Muscle of arm (tissue), 12 donors: ENCODE measurements around the gene SLC25A26. TPM values are rescaled to one million over a fixed set of nuclear protein-coding genes. Genes with fewer than 3 reads are reported as not detected.

Source experiments
- DNase-seq: peaks from one replicate; pipeline ENCODE4 v3.0.0-alpha.2; 2013
- polyA plus RNA-seq, 12 donors: library from polyadenylated mRNA; unstranded; fragments of 120-200 nt; gene quantifications; one replicate each; pipeline ENCODE4 v1.2.1, GENCODE V29; 2013; ENCODE audit not compliant: insufficient read length in 12 of 12

Gene SLC25A26
- polyA plus RNA-seq, 12 donors: 14.9 to 32.9 (median 26.9) TPM; not detected in 1

DNA sequence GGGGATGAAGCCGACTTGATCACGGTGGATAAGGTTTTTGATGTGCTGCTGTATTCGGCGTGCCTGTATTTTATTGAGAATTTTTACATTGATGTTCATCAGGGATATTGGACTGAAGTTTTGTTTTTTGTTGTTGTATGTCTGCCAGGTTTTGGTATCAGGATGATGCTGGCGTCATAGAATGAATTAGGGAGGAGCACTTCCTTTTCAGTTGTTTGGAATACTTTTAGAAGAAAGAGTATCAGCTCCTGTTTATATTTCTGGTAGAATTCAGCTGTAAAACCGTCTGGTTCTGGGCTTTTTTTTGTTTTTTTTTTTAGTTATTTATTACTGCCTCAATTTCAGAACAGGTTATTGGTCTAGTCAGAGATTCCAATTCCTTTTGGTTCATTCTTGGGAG, 93.7 kb downstream of the SLC25A26 start:
- DNase-seq: no peak

GRCh38 chr3:66317750-66318376, 97.1 kb downstream of the SLC25A26 start:
- DNase-seq: no peak

- DNase-seq: no peak
Observed at GRCh38 chr3:66320390-66320789, 99.6 kb downstream of the SLC25A26 start.

- no peak for DNase-seq
Observed at GRCh38 chr3:66322436-66322835, 101.6 kb downstream of the SLC25A26 start.

DNA sequence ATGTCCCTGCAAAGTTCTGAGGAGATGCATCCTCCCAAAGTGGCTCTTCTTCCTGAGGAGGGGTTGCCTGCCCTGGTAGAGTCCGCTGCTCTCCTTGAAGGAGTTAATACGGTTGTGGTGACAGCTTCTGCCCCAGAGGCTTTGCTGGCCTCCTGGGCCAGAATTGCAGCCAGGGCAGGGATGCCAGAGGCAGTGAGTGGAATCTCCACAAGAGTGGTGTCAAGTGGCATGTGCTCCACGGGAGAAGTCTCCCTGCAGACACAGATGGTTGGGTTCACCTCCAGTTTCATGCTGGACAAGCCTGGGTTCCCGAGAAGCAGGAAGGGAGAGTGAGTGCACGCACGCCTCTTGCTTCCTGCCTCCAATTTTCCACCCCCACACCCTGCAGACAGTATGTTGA, 105.5 kb downstream of the SLC25A26 start:
- DNase-seq: no peak

GRCh38 chr3:66335671-66336070, 114.9 kb downstream of the SLC25A26 start:
- no peak for DNase-seq

DNA sequence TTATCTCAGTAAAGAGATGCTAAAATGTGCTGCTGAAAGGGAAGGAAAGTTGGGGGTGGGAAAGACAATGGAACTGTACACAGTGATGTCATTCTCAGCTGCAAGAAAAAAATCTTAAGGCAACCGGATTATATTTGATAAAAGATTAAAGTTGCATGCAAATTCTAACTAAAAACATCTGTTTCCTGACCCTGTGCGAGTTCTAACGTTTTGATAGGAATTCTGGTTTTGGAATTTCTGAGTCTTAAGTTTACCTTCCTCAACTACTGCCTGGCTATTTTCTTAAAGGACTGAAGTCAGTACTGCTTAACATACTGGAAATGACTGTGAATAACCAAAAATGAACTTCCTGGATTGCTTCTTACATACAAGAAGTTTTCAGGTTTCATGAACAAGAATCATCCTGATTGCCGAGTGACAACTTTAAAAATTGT, 115.5 kb downstream of the SLC25A26 start:
- peak; percentile 37 for DNase-seq

DNA sequence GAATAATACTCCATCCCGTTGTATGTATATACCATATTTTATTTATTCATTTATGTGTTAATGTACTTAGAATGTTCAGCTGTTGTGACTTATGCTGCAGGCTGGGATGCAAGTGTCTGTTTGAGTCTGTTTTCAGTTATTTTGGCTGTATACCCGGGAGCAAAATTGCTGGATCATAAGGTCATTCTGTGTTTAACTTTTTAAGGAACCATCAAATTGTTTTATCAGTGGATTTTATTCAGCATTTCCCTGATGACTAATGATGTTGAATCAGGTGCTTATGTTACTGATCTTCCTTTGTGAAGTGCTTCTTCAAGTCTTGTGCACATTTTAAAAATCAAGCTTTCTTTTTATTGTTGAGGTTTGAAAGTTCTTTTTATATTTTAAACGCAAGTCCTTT, 118.1 kb downstream of the SLC25A26 start:
- no peak for DNase-seq

DNA sequence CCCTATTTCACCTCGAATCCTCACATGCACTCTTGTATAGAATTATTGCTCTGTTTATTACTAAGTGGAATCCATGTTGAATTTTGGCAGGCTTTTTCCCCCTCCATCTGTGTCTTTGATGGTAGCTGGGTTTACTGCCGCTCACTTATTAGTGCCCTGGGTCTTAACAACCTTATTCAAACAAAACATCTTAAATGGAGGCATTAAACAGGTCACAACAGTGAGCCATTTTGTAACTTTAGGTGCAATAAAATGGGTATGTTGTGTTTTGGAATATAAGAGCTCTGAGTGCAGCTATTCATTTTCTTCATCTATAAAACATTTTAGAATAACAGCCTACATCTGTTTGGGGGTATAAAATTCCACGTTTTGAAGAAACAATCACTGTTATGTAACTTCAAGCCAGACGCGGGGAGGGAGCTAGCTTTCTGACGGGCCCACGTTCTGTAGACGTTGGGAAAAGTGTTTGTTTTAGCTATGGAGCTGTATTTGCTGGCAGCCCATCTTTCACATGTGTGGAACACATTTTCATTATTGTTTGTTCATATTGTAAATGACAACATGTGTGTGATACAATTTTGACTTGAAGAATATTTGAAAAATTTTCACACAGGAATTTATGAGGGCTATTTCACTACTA, 122.0 kb downstream of the SLC25A26 start:
- DNase-seq: peak; percentile 62

DNA sequence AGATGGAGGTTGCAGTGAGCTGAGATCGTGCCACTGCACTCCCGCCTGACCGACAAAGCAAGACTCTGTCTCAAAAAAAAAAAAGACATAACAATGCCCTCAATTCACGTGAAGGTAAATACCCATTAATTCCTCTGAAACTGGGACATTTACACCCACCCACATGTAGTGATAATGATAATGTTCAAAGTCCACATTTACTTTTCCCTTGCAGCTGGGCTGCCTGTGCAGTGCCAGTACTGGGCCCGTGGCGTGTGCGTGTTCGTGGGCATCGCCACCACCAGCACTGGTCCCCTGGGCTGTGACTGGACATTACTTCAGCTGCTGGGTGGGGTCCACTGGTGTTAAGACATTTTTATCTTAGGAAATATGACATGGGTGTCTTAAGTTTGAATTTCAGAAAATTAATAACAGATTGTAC, 123.6 kb downstream of the SLC25A26 start:
- DNase-seq: no peak

GRCh38 chr3:66344848-66345578, 124.2 kb downstream of the SLC25A26 start:
- no peak for DNase-seq

DNA sequence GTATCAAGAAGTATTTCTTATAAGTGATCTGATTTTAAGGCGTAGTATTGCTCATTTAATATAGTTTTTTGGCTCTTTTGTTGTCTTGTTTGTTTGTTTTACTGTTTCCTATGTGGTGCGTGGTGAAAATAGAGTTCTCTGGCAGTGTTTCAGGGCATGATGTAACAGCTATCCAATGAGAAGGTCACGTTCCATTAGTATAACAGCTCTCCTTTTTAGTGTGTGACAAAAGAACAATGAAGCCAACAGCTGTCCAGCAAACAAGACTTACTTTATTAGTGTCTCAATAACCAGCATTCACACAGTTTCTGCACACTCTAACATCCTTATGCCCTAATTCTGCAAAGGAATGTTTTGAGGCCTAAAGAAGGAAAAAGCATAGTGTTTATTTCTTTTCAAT, 127.9 kb downstream of the SLC25A26 start:
- DNase-seq: peak; percentile 66

GRCh38 chr3:66350601-66351000, 129.8 kb downstream of the SLC25A26 start:
- no peak for DNase-seq

DNA sequence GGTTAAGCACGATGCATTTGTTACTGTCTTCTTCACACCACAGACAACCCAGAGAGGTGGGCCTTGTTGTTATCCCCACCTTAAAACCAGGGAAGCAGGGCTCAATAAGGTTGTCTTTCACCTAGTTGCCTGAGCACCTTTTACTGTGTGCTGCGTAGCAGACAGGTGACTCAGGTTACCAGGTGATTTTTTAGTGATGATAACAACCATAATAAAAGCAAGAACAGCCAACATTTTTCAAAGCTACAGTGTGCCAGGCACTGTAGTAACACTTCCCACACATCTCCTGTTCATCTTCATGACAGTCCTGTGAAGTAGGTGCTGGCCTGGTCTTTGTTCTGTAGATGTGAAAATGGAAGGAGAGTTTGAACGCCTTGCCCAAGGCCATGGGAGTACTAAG, 132.2 kb downstream of the SLC25A26 start:
- DNase-seq: no peak

DNA sequence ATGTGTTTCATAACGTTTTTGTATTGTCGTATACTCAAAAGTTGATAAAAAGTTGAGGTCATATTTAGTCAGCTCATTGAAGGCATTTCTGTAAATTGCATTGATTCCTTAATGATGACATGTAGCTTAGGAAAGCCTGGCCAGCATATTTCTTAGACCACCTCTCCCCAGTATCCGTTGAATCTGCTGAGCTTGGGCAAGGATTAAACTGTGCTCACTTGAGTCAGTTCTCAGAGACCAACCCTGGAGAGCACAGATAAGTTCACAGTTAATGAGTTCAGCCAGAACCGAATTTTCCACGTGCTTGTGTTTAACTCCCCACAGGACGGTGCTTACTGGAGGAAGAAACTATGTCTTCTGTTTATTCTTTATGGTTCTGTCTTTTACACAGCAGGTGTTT, 132.7 kb downstream of the SLC25A26 start:
- peak; percentile 32 for DNase-seq

- no peak for DNase-seq
Observed at GRCh38 chr3:66354001-66354400, 133.2 kb downstream of the SLC25A26 start.

DNA sequence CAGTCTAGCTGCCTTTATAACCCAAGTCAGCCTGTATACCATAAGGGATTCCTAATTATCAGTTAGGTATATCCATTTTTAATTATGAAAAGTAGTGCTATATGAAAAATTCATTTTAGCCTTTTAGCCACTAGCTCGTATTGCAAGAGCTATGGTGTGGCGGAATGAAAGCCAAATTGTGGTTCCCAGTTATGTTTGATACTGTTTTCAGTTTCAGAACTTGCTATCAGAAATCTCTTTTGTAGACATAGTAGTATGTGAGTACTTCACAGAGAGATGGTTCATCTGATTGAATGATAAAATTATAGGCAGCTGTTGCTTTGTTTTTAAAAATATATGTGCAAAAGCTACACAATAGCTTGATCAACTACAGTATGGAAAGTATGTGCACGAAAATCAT, 134.6 kb downstream of the SLC25A26 start:
- no peak for DNase-seq

DNA sequence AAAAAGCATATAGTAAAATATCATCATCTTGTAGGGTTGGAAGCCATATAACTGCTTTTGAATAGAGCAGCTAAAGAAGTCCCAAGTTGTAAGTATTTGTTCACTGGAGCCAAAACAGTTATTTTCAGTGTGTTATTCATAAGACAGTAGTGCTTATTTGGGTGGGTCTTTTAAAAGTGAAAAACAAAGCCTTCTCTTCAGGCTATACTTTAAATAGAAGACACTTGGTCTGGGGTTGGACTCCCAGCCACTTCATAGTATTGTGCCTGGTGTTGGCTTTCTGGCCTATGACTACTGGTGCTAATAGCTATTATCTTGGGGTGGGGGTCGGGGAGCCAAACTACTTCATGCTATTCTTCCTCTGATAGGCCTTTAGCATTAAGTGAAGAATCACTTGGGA, 135.2 kb downstream of the SLC25A26 start:
- no peak for DNase-seq

- no peak for DNase-seq
Observed at GRCh38 chr3:66361356-66361755, 140.6 kb downstream of the SLC25A26 start.

DNA sequence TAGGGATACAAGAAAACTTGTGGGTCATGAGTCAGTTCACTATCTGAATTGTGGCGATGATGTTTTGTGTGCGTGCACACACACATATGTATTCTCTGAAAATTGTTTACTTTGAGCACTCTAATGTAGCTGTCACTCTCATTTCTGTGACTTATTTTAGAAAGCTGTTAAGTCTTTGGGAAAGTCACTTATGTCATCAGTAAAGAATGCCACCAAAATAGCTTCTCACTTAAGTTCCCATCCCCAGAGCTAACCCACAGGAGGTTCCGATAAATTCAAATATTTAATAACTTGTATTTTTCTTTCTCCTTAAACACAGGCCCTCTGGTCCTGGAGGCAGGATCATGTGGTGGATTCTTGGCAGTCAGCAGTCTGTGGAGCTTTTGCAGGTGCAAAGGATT, 141.7 kb downstream of the SLC25A26 start:
- DNase-seq: peak; percentile 59

DNA sequence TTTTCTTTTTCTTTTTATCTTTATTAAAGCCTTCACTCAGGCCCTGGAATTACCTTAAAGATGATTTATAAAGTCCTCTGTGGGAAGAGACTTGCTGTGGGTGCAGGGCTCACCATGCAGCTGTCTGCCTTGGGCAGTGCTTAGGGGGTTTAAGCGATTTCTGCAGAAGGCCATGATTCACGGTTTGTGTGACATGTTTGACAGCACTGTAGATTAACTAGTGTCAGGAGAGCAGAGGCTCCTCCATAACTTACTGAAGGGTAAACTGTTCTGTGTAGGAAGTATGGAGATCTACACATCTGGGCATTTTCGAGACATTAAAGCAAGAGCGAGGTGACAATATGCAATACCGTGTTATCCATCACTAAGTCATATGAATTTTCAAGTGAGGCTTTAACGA, 142.3 kb downstream of the SLC25A26 start:
- peak; percentile 29 for DNase-seq

DNA sequence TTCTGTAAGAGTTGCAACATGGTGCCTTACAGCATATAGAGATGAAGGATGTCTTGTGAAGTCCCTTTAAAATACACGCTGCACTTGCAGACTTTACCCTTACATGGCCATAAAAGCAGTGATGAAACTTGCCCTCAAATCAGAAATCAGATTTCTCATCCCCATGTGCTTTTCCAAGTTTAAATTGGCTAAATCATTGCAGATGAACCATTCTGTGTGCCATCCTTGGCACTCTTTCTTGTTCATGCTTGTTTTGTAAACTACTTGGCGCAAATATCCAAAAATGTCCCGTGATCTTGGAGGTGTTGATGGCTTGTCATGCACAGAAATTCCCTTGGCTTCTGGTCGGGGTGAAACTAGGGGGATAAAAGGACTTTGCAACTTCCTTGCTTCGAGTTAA, 144.3 kb downstream of the SLC25A26 start:
- no peak for DNase-seq

GRCh38 chr3:66366747-66367146, 145.9 kb downstream of the SLC25A26 start:
- DNase-seq: no peak
